ENCODE results near the gene APEX2.

GRCh38 chrX:54994099-54994498 is 6.1 kb upstream of the APEX2 start, which contains the start of gene PFKFB1:
- TF ChIP-seq POLR2AphosphoS5 (IDR thresholded peaks at IDR 0.05; ENCODE audit: low read depth, low read length): no peak
- no peak for TF ChIP-seq SPI1 (IDR thresholded peaks at IDR 0.05; ENCODE audit: low read depth, low read length)
- no peak for TF ChIP-seq POLR2A (IDR thresholded peaks at IDR 0.05; ENCODE audit: low read depth, low read length)
- no peak for TF ChIP-seq TAF1 (IDR thresholded peaks at IDR 0.05; ENCODE audit: low read depth, low read length)
- TF ChIP-seq PAX5 (IDR thresholded peaks at IDR 0.05; ENCODE audit: insufficient read depth, low read length, severe bottlenecking): no peak
- TF ChIP-seq POU2F2 (IDR thresholded peaks at IDR 0.05; ENCODE audit: low read depth, low read length): no peak
